Esophagus muscularis mucosa (tissue), 3 donors: ENCODE results near the gene TRIM68.

Experiments used
- CTCF ChIP-seq, 3 experiments: fragments of 200-600 bp in 2 of 3; fragments of 450-650 bp in 1 of 3; sonication (generic) in 2 of 3; IDR thresholded peaks; one replicate each; pipeline ENCODE4 v1.5.1; 2017 to 2019; ENCODE audit warnings: antibody characterized with exemption in 3 of 3, mild to moderate bottlenecking in 2 of 3, moderate library complexity in 1 of 3
- POLR2A ChIP-seq: fragments of 450-650 bp; IDR thresholded peaks from one replicate; pipeline ENCODE4 v1.6.1; 2017; ENCODE audit warnings: antibody characterized with exemption, moderate library complexity, mild to moderate bottlenecking, low read depth

- TF ChIP-seq CTCF (IDR thresholded peaks at IDR 0.05) (no peak), POLR2A (no peak)
These were observed 39.7 kb upstream of the TRIM68 start for GRCh38 chr11:4647766-4648165.
